BE2C (cell line): ENCODE data around the gene AP1B1.

Source experiments
- DNase-seq: peaks from one replicate; pipeline ENCODE4 v3.0.0-alpha.2; 2020
- H3K27me3 ChIP-seq: fragments of 250-450 bp; sonication (Bioruptor Pico); 2 replicates; pipeline ENCODE4 v1.5.1; 2020; ENCODE audit warnings: mild to moderate bottlenecking
- H3K36me3 ChIP-seq: fragments of 250-450 bp; sonication (Bioruptor Pico); 2 replicates; pipeline ENCODE4 v1.5.1; 2020; ENCODE audit warnings: mild to moderate bottlenecking
- H3K4me1 ChIP-seq: fragments of 250-450 bp; sonication (Bioruptor Pico); 2 replicates; pipeline ENCODE4 v1.5.1; 2020
- H3K4me3 ChIP-seq: 2 replicates; pipeline ENCODE4 v1.5.1; 2011; ENCODE audit warnings: low read depth, low read length
- H3K9me3 ChIP-seq: fragments of 250-450 bp; sonication (Bioruptor Pico); 2 replicates; pipeline ENCODE4 v1.5.1; 2020
- CTCF ChIP-seq: IDR thresholded peaks from 2 replicates; pipeline ENCODE4 v1.5.1; 2012; ENCODE audit warnings: mild to moderate bottlenecking, low read depth, low read length

The AP1B1 gene

GRCh38 chr22:29390270-29390669, 1.9 kb upstream of the AP1B1 start:
- H3K4me3 ChIP-seq: no peak overlapping the region
- no peak for TF ChIP-seq CTCF
- no peak for DNase-seq
- peaks cover 3% of the 10 kb centered on the region; the same call in 1 of the 2 replicates for H3K4me1 ChIP-seq
- no peaks in the 10 kb centered on the region; the same call in none of the 2 replicates for H3K36me3 ChIP-seq
- no peaks in the 10 kb centered on the region for H3K27me3 ChIP-seq
- no peaks in the 10 kb centered on the region for H3K9me3 ChIP-seq

GRCh38 chr22:29388759-29389090, 355 bp upstream of the AP1B1 start:
- H3K9me3 ChIP-seq: no peaks in the 10 kb centered on the region
- H3K27me3 ChIP-seq: no peaks in the 10 kb centered on the region
- TF ChIP-seq CTCF: no peak
- H3K36me3 ChIP-seq: no peaks in the 10 kb centered on the region; the same call in none of the 2 replicates
- peak overlapping the region; percentile 79 for H3K4me3 ChIP-seq
- no peak for DNase-seq
- peaks cover 3% of the 10 kb centered on the region; the same call in 1 of the 2 replicates for H3K4me1 ChIP-seq

GRCh38 chr22:29386708-29387107, 1.7 kb downstream of the AP1B1 start:
- no peaks in the 10 kb centered on the region for H3K9me3 ChIP-seq
- no peak overlapping the region for H3K4me3 ChIP-seq
- H3K4me1 ChIP-seq: peaks cover 3% of the 10 kb centered on the region; the same call in 1 of the 2 replicates
- no peak for TF ChIP-seq CTCF
- H3K27me3 ChIP-seq: no peaks in the 10 kb centered on the region
- DNase-seq: no peak
- H3K36me3 ChIP-seq: no peaks in the 10 kb centered on the region; the same call in none of the 2 replicates

GRCh38 chr22:29385748-29386147, 2.6 kb downstream of the AP1B1 start:
- H3K36me3 ChIP-seq: peaks cover 3% of the 10 kb centered on the region
- H3K4me1 ChIP-seq: peaks cover 3% of the 10 kb centered on the region; the same call in 1 of the 2 replicates
- H3K4me3 ChIP-seq: no peak overlapping the region
- no peaks in the 10 kb centered on the region for H3K27me3 ChIP-seq
- no peaks in the 10 kb centered on the region for H3K9me3 ChIP-seq
- no peak for DNase-seq
- TF ChIP-seq CTCF: no peak

- Histone ChIP-seq H3K4me1 (peaks cover 3% of the 10 kb centered on the region; the same call in 1 of the 2 replicates), H3K36me3 (peaks cover 3% of the 10 kb centered on the region), H3K27me3 (no peaks in the 10 kb centered on the region), H3K4me3 (no peak overlapping the region), H3K9me3 (no peaks in the 10 kb centered on the region)
- DNase-seq: no peak
- TF ChIP-seq CTCF: no peak
Observed at GRCh38 chr22:29385151-29385704, 3.1 kb downstream of the AP1B1 start.

GRCh38 chr22:29383740-29384139, 4.6 kb downstream of the AP1B1 start:
- no peaks in the 10 kb centered on the region for H3K27me3 ChIP-seq
- no peak for DNase-seq
- no peak overlapping the region for H3K4me3 ChIP-seq
- no peak for TF ChIP-seq CTCF
- H3K36me3 ChIP-seq: peaks cover 6% of the 10 kb centered on the region
- peaks cover 3% of the 10 kb centered on the region; the same call in 1 of the 2 replicates for H3K4me1 ChIP-seq
- H3K9me3 ChIP-seq: no peaks in the 10 kb centered on the region
